Liver (tissue), 3 donors: ENCODE results near the gene BNC2.

ENCODE experiments used
- EGR1 ChIP-seq, 2 donors: IDR thresholded peaks; 2 replicates each; pipeline ENCODE4 v1.6.1; 2016 to 2018; ENCODE audit warnings: antibody characterized with exemption in 2 of 2, low read depth in 2 of 2
- FOXA1 ChIP-seq: IDR thresholded peaks from 2 replicates; pipeline ENCODE4 v1.6.1; 2016; ENCODE audit warnings: antibody characterized with exemption
- GABPA ChIP-seq, 2 donors: IDR thresholded peaks in 1 of 2; conservative IDR thresholded peaks in 1 of 2; 2 replicates each; pipeline ENCODE4 v1.6.1; 2016; ENCODE audit warnings: antibody characterized with exemption in 2 of 2, mild to moderate bottlenecking in 1 of 2, moderate library complexity in 1 of 2
- JUND ChIP-seq, 2 donors: IDR thresholded peaks; 2 replicates each; pipeline ENCODE4 v1.6.1; 2016; ENCODE audit warnings: antibody characterized with exemption in 2 of 2
- RAD21 ChIP-seq, 2 donors: IDR thresholded peaks; 2 replicates each; pipeline ENCODE4 v1.6.1; 2016; ENCODE audit warnings: antibody characterized with exemption in 2 of 2, mild to moderate bottlenecking in 2 of 2
- RXRA ChIP-seq, 2 donors: IDR thresholded peaks; 2 replicates each; pipeline ENCODE4 v1.6.1; 2017 to 2018; ENCODE audit warnings: antibody characterized with exemption in 2 of 2, mild to moderate bottlenecking in 1 of 2
- SP1 ChIP-seq: IDR thresholded peaks from 2 replicates; pipeline ENCODE4 v1.6.1; 2018; ENCODE audit warnings: antibody characterized with exemption, mild to moderate bottlenecking
- TAF1 ChIP-seq: conservative IDR thresholded peaks from 2 replicates; pipeline ENCODE4 v1.6.1; 2016; ENCODE audit warnings: antibody characterized with exemption, mild to moderate bottlenecking
- YY1 ChIP-seq: IDR thresholded peaks from 2 replicates; pipeline ENCODE4 v1.6.1; 2016; ENCODE audit warnings: antibody characterized with exemption, mild to moderate bottlenecking
- TF ChIP-seq, protein P1 (sequence below): fragments of 150-350 bp; IDR thresholded peaks from 2 replicates; pipeline ENCODE4 v1.5.1; 2017; ENCODE audit warnings: improper control_type of control experiment, low read depth, low read length; ENCODE audit not compliant: missing input control
- TF ChIP-seq, protein P2 (sequence below): IDR thresholded peaks from 2 replicates; pipeline ENCODE4 v1.6.1; 2016; ENCODE audit warnings: antibody characterized with exemption, mild to moderate bottlenecking
- TF ChIP-seq, protein P3 (sequence below): IDR thresholded peaks from 2 replicates; pipeline ENCODE4 v1.6.1; 2016; ENCODE audit warnings: antibody characterized with exemption
- TF ChIP-seq, protein P4 (sequence below): IDR thresholded peaks from 2 replicates; pipeline ENCODE4 v1.6.1; 2016; ENCODE audit warnings: antibody characterized with exemption
- TF ChIP-seq, protein P5 (sequence below): IDR thresholded peaks from 2 replicates; pipeline ENCODE4 v1.6.1; 2016; ENCODE audit warnings: antibody characterized with exemption
- donor health status: healthy.
- donor health status: healthy.

DNA sequence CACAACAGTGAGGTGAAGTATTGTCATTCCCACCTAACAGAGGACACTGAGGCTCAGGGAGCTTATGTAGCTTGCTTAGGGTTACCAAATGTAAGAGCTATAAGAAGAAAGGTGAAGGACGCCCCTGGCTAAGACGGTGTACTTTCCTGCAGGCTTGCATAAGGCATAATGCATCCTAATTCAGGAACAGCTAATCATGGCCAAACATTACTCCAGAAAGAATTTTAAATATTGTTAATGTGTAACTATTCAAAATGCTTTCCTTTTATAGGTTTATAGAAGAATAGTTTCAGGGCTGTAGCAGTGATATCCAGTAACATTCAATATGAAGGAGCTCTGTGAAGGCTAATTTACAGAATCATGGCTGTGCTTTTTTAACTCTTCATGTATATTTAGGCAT is 479.1 kb downstream of the BNC2 start:
- TF ChIP-seq GABPA (IDR thresholded peaks at IDR 0.05 in 1 of 2, conservative IDR thresholded peaks at IDR 0.05 in 1 of 2) (no peak), FOXA1 (no peak), JUND (IDR thresholded peaks at IDR 0.05) (no peak), EGR1 (IDR thresholded peaks at IDR 0.05; ENCODE audit: low read depth in 2 of 2) (no peak), YY1 (no peak), TAF1 (no peak), RXRA (IDR thresholded peaks at IDR 0.05) (no peak), RAD21 (IDR thresholded peaks at IDR 0.05) (no peak), SP1 (no peak)
- TF ChIP-seq, protein P1, sequence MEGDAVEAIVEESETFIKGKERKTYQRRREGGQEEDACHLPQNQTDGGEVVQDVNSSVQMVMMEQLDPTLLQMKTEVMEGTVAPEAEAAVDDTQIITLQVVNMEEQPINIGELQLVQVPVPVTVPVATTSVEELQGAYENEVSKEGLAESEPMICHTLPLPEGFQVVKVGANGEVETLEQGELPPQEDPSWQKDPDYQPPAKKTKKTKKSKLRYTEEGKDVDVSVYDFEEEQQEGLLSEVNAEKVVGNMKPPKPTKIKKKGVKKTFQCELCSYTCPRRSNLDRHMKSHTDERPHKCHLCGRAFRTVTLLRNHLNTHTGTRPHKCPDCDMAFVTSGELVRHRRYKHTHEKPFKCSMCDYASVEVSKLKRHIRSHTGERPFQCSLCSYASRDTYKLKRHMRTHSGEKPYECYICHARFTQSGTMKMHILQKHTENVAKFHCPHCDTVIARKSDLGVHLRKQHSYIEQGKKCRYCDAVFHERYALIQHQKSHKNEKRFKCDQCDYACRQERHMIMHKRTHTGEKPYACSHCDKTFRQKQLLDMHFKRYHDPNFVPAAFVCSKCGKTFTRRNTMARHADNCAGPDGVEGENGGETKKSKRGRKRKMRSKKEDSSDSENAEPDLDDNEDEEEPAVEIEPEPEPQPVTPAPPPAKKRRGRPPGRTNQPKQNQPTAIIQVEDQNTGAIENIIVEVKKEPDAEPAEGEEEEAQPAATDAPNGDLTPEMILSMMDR: no peak
- TF ChIP-seq, protein P2, sequence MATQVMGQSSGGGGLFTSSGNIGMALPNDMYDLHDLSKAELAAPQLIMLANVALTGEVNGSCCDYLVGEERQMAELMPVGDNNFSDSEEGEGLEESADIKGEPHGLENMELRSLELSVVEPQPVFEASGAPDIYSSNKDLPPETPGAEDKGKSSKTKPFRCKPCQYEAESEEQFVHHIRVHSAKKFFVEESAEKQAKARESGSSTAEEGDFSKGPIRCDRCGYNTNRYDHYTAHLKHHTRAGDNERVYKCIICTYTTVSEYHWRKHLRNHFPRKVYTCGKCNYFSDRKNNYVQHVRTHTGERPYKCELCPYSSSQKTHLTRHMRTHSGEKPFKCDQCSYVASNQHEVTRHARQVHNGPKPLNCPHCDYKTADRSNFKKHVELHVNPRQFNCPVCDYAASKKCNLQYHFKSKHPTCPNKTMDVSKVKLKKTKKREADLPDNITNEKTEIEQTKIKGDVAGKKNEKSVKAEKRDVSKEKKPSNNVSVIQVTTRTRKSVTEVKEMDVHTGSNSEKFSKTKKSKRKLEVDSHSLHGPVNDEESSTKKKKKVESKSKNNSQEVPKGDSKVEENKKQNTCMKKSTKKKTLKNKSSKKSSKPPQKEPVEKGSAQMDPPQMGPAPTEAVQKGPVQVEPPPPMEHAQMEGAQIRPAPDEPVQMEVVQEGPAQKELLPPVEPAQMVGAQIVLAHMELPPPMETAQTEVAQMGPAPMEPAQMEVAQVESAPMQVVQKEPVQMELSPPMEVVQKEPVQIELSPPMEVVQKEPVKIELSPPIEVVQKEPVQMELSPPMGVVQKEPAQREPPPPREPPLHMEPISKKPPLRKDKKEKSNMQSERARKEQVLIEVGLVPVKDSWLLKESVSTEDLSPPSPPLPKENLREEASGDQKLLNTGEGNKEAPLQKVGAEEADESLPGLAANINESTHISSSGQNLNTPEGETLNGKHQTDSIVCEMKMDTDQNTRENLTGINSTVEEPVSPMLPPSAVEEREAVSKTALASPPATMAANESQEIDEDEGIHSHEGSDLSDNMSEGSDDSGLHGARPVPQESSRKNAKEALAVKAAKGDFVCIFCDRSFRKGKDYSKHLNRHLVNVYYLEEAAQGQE: no peak
- TF ChIP-seq, protein P3, sequence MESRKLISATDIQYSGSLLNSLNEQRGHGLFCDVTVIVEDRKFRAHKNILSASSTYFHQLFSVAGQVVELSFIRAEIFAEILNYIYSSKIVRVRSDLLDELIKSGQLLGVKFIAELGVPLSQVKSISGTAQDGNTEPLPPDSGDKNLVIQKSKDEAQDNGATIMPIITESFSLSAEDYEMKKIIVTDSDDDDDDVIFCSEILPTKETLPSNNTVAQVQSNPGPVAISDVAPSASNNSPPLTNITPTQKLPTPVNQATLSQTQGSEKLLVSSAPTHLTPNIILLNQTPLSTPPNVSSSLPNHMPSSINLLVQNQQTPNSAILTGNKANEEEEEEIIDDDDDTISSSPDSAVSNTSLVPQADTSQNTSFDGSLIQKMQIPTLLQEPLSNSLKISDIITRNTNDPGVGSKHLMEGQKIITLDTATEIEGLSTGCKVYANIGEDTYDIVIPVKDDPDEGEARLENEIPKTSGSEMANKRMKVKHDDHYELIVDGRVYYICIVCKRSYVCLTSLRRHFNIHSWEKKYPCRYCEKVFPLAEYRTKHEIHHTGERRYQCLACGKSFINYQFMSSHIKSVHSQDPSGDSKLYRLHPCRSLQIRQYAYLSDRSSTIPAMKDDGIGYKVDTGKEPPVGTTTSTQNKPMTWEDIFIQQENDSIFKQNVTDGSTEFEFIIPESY: no peak
- TF ChIP-seq, protein P4, sequence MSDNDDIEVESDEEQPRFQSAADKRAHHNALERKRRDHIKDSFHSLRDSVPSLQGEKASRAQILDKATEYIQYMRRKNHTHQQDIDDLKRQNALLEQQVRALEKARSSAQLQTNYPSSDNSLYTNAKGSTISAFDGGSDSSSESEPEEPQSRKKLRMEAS: no peak
- TF ChIP-seq, protein P5, sequence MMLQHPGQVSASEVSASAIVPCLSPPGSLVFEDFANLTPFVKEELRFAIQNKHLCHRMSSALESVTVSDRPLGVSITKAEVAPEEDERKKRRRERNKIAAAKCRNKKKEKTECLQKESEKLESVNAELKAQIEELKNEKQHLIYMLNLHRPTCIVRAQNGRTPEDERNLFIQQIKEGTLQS: no peak
